T-helper 1 cell treated with Interleukin-12 subunit alpha and Interleukin-12 subunit beta and Interleukin-4 antibody, amounts not matched to agents 30 ng/mL and 1 ng/mL, for 36 hours (primary cell): ENCODE data around the gene ADGRA1. TPM values are rescaled to one million over a fixed set of nuclear protein-coding genes. Genes with fewer than 3 reads are reported as not detected.

Source experiments
- intact Hi-C: fragments of 100-400 bp; cut with micrococcal nuclease; formaldehyde crosslinking; loops from one replicate; pipeline ENCODE4 v1.15.1; 2024
- total RNA-seq: library from RNA; stranded (reverse); gene quantifications from 2 replicates; pipeline ENCODE4 v1.2.3, GENCODE V29; 2022

ADGRA1 gene
- total RNA-seq, 1 donor from 2014 or later, result not detected

- intact Hi-C loops, result no loop called here
These were observed 14.9 kb upstream of the ADGRA1 start for GRCh38 chr10:133072720-133073390.

- intact Hi-C loops, result no loop called here
These were observed 12.2 kb upstream of the ADGRA1 start for GRCh38 chr10:133075346-133076137.

GRCh38 chr10:133076274-133077038 lies 11.3 kb upstream of the ADGRA1 start:
- intact Hi-C loops, result no loop called here

- intact Hi-C loops, result no loop called here
These were observed 7.7 kb upstream of the ADGRA1 start for GRCh38 chr10:133079836-133080682.

GRCh38 chr10:133080683-133081040 lies 7.1 kb upstream of the ADGRA1 start:
- intact Hi-C loops, result no loop called here

- intact Hi-C loops, result no loop called here
These were observed 6.1 kb upstream of the ADGRA1 start for GRCh38 chr10:133081636-133082035.

- intact Hi-C loops, result no loop called here
These were observed 4.9 kb upstream of the ADGRA1 start for GRCh38 chr10:133082685-133083421.

- intact Hi-C loops, result no loop called here
These were observed 4.2 kb upstream of the ADGRA1 start for GRCh38 chr10:133083422-133084100.

- intact Hi-C loops, result no loop called here
These were observed 3.2 kb upstream of the ADGRA1 start for GRCh38 chr10:133084491-133084890.

- intact Hi-C loops, result no loop called here
These were observed 2.2 kb upstream of the ADGRA1 start for GRCh38 chr10:133085251-133086125.

- intact Hi-C loops, result no loop called here
These were observed 1.5 kb upstream of the ADGRA1 start for GRCh38 chr10:133086247-133086646.

GRCh38 chr10:133087045-133087678 lies 562 bp upstream of the ADGRA1 start:
- intact Hi-C loops, result no loop called here

GRCh38 chr10:133088179-133088955 lies 643 bp downstream of the ADGRA1 start:
- intact Hi-C loops, result no loop called here

- intact Hi-C loops, result no loop called here
These were observed 1.5 kb downstream of the ADGRA1 start for GRCh38 chr10:133088956-133089800.

- intact Hi-C loops, result no loop called here
These were observed 2.4 kb downstream of the ADGRA1 start for GRCh38 chr10:133090101-133090500.

GRCh38 chr10:133090654-133091053 lies 2.9 kb downstream of the ADGRA1 start:
- intact Hi-C loops, result no loop called here

- intact Hi-C loops, result no loop called here
These were observed 3.6 kb downstream of the ADGRA1 start for GRCh38 chr10:133091316-133091715.
